Transverse colon (tissue), 4 donors: Measurements from ENCODE around the gene DDR2.

Experiments
- EP300 ChIP-seq: sonication (generic); formaldehyde crosslinking; IDR thresholded peaks from one replicate; pipeline ENCODE4 v1.6.1; 2017; ENCODE audit warnings: antibody characterized with exemption, low read depth
- POLR2A ChIP-seq: fragments of 450-650 bp; IDR thresholded peaks from one replicate; pipeline ENCODE4 v1.6.1; 2016; ENCODE audit warnings: antibody characterized with exemption, mild to moderate bottlenecking, moderate library complexity
- POLR2AphosphoS5 ChIP-seq, 3 donors: sonication (generic); formaldehyde crosslinking; IDR thresholded peaks; one replicate each; pipeline ENCODE4 v1.6.1; 2016; ENCODE audit warnings: antibody characterized with exemption in 3 of 3
- TF ChIP-seq, protein P1 (sequence below), 5 experiments: fragments of 200-600 bp in 3 of 5; fragments of 450-650 bp in 2 of 5; sonication (generic) in 3 of 5; IDR thresholded peaks; 1 replicate in 2 of 5; 2 replicates in 3 of 5; pipeline ENCODE4 v1.5.1; 2016 to 2017; ENCODE audit warnings: antibody characterized with exemption in 5 of 5, inconsistent platforms in 3 of 5, mild to moderate bottlenecking in 2 of 5, moderate library complexity in 1 of 5

DNA sequence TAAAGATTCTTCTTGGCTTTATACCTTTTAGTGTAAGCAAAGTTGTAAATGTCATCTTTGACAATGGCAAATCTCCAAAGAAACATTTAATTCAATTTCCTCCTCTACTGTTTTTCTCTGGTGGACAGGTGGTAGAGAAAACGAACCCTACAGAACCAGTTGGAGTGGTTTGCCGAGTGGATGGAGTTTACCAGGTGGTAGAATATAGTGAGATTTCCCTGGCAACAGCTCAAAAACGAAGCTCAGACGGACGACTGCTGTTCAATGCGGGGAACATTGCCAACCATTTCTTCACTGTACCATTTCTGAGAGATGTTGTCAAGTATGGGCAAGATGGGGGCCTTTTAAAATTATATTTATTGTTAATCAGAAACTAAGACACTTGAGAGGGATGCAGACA lies 44.9 kb upstream of the DDR2 start:
- TF ChIP-seq, protein P1, sequence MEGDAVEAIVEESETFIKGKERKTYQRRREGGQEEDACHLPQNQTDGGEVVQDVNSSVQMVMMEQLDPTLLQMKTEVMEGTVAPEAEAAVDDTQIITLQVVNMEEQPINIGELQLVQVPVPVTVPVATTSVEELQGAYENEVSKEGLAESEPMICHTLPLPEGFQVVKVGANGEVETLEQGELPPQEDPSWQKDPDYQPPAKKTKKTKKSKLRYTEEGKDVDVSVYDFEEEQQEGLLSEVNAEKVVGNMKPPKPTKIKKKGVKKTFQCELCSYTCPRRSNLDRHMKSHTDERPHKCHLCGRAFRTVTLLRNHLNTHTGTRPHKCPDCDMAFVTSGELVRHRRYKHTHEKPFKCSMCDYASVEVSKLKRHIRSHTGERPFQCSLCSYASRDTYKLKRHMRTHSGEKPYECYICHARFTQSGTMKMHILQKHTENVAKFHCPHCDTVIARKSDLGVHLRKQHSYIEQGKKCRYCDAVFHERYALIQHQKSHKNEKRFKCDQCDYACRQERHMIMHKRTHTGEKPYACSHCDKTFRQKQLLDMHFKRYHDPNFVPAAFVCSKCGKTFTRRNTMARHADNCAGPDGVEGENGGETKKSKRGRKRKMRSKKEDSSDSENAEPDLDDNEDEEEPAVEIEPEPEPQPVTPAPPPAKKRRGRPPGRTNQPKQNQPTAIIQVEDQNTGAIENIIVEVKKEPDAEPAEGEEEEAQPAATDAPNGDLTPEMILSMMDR (IDR thresholded peaks at IDR 0.05), result no peak
- TF ChIP-seq POLR2A, result no peak
- no peak for TF ChIP-seq EP300
- no peak for TF ChIP-seq POLR2AphosphoS5 (IDR thresholded peaks at IDR 0.05)
